Activated naive CD4-positive, alpha-beta T cell treated with anti-CD3 and anti-CD28 coated beads, Interleukin-2, amount 50 U/mL, for 72 hours (primary cell): Measurements from ENCODE around the gene CCDC85A. TPM values are rescaled to one million over a fixed set of nuclear protein-coding genes. Genes with fewer than 3 reads are reported as not detected.
"Not testable (repeated sequence)": the region's sequence is repeated elsewhere in the genome, so short reads cannot be mapped to it uniquely, and the experiment has no call there.

Experiments used
- ATAC-seq, 2 donors: fragments of 150-1000 bp; cut with Tn5 transposase; 2 replicates each; pipeline ENCODE4 v1.10.0; 2021; ENCODE audit warnings: mild to moderate bottlenecking in 2 of 2, moderate library complexity in 2 of 2
- DNase-seq, 2 donors: peaks; one replicate each; pipeline ENCODE4 v3.0.0; 2021 to 2022; ENCODE audit warnings: low spot score in 2 of 2
- H3K27ac Mint-ChIP-seq, 2 donors: one replicate each; pipeline ENCODE4 v1.8.0; 2022; ENCODE audit warnings: mild to moderate bottlenecking in 2 of 2, mixed read lengths in 2 of 2
- H3K36me3 Mint-ChIP-seq, 2 donors: one replicate each; pipeline ENCODE4 v1.8.0; 2022; ENCODE audit warnings: mixed read lengths in 2 of 2
- H3K9me3 Mint-ChIP-seq, 2 donors: one replicate each; pipeline ENCODE4 v1.8.0; 2022; ENCODE audit warnings: mixed read lengths in 2 of 2
- total RNA-seq, 2 donors: library from RNA; stranded (reverse); gene quantifications; one replicate each; pipeline ENCODE4 v1.2.3, GENCODE V29; 2022

Gene CCDC85A
- not detected for total RNA-seq

DNA sequence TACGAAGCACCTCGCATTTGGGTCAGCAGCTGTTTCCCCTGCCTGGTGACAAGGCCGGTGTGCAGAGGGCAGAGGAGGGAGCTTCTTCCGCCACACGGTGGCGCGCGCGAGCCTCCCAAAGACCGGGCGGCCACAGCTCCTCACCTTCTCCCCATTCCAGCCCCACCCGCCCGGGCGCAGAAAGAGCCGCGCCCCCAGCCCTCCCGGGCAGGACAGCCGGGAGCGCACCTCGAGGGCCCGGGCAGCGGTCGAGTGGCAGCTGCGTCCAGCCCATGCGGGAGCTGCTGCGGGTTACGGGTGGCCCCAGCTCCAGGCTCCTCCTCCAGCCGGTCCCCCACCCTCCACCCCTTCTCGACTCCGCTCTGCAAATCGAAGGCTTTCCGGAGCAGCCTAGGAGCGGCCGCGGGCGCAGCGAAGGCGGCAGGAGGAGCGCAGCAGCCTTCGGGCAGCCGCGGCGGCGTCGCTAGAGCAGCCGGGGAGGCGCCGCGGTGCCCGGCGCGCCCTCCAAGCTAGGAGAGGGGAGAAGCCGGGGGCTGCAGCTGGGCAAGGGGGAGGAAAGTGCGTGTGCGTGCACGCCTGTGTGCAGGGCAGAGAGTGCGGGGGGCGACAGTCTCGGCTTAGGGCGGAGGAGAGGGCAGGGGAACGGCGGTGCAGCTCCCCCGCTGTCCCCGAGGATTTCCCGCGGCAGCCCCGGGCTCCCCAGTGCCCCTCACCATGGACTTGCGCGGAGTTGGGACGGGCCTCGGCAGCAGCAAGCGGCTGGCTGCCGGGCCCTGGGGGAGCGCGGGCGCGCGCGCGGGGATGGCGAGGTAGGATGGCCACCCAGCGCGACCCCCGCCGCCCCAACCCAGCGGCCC lies at the start of gene CCDC85A:
Gene CCDC85A (plus strand): TSS at position 348 of the 857 bp plus-strand sequence. CDS start 635 bp downstream, outside the sequence.
- peak; percentile 77 to 94 for ATAC-seq
- no peaks in the 10 kb centered on the region for H3K9me3 Mint-ChIP-seq
- H3K36me3 Mint-ChIP-seq, result peaks cover 0 to 6% of the 10 kb centered on the region in 2 donors
- DNase-seq, result peak; percentile 62 to 78
- no peak within 1 kb of the TSS for H3K27ac Mint-ChIP-seq

DNA sequence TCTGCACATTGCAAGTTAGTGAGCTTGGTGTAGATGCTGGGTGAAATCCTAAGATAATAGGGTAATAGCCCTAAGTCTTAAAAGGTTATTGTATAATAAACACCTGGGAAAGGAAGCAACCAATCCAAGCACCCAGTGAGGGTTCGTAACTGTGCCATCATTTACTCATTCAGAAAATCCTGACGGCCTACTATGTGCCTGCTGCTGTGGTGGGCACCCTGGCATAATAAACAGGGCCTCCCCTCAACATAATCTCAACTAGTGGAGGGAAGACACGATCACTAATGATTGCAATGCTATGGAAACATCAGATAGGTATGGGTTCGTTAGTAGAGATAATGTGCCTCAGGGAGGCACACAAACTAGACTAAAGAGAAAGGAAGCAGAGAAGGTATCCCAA lies 48.9 kb upstream of the CCDC85A start:
- H3K27ac Mint-ChIP-seq, result no peak overlapping the region
- no peaks in the 10 kb centered on the region for H3K9me3 Mint-ChIP-seq
- H3K36me3 Mint-ChIP-seq, result no peaks in the 10 kb centered on the region
- DNase-seq (no peak), ATAC-seq (no peak)

DNA sequence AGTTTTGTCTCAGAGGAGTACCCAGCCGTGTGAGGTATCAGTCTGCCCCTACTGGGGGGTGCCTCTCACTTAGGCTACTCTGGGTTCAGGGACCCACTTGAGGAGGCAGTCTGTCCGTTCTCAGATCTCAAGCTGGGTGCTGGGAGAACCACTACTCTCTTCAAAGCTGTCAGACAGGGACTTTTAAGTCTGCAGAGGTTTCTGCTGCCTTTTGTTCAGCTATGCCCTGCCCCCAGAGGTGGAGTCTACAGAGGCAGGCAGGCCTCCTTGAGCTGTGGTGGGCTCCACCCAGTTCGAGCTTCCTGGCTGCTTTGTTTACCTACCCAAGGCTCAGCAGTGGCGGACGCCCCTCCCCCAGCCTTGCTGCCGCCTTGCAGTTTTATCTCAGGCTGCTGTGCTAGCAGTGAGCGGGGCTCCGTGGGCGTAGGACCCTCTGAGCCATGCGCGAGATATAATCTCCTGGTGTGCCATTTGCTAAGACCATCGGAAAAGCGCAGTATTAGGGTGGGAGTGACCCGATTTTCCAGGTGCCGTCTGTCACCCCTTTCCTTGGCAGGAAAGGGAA lies 41.2 kb upstream of the CCDC85A start:
- DNase-seq, ATAC-seq, H3K27ac Mint-ChIP-seq, H3K9me3 Mint-ChIP-seq, H3K36me3 Mint-ChIP-seq: not testable (repeated sequence)

DNA sequence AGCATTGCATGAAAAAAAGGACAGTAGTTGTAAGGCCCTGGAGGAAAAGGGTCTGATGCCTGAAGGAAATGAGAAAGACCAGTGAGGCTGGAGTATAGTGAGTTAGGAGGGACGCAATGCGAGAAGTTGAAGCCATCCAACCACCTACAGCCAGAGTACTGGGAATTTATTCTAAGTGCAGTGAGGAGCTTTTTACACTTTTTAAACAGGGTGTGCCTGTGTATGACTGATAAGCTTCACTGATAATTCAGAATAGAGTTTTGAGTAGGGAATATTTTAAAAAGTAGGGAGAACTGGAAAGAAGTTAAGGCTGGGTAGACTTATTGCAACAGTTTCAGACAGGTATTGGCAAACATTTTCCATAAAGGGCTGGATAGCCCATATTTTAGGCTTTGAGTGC lies 35.9 kb upstream of the CCDC85A start:
- DNase-seq, result no peak
- no peak for ATAC-seq
- Mint-ChIP-seq H3K27ac (no peak overlapping the region), H3K9me3 (peaks cover 0 to 8% of the 10 kb centered on the region in 2 donors), H3K36me3 (no peaks in the 10 kb centered on the region)

DNA sequence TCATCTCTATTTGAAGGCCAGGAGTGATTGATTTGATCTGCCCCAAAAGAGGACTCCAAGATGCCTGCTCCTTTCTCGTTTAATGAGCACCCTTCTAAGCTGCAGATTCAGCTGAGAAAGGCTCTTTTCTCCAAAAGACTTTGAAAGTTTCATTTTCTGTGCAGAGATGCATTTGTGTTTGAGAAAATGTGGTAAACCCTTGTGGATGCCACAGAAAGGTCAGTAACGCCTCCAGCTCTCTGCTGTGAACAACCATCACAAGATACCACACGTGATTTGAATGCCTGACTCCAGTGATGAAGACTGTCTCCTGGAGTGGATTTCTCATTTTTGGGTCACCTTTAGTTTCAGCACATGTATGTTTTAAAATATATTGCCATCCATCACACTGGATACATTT lies 35.0 kb upstream of the CCDC85A start:
- no peak overlapping the region for H3K27ac Mint-ChIP-seq
- ATAC-seq (no peak), DNase-seq (no peak)
- H3K36me3 Mint-ChIP-seq, result no peaks in the 10 kb centered on the region
- H3K9me3 Mint-ChIP-seq, result peaks cover 0 to under 1% of the 10 kb centered on the region in 2 donors

DNA sequence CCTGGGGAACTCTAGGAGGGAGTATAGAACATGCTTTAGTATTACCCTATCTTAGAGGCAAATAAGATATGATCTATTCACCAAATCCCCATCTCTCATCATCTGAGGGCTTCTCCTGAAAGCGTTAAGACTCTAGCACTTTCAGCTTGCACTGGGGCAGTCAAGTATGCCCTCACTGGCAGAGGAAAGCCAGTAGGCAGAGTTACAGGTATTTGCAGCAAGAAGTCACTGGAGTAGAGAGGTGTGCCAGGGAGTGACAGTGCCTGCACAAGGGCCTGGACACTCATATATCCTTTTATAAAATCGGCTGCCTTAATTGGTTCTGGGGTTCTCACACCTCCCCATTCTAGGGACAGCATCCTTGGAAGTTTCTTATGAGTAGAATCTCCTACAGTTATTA lies 31.9 kb upstream of the CCDC85A start:
- Mint-ChIP-seq H3K9me3 (no peaks in the 10 kb centered on the region), H3K27ac (no peak overlapping the region), H3K36me3 (no peaks in the 10 kb centered on the region)
- DNase-seq (no peak), ATAC-seq (no peak)

DNA sequence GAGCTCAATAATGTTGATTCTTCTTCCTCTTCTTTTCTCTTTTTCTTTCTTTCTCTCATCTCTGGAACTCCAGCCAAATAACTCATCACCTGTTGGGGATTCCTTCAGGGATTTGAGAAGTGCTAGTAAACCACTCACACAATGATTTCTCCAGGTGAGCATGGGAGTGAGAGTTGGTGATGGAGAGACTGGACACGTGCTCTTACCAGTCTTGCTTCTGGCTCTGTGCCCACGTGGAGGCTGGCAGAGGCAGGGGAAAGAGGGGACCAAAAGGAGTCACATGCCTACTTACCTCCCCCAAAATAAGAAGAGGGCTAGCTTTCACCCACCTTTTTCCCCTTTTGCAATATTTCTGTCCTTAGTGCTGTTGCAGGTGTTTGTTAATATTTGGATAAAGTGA lies 28.6 kb upstream of the CCDC85A start:
- H3K36me3 Mint-ChIP-seq, result no peaks in the 10 kb centered on the region
- DNase-seq (no peak), ATAC-seq (no peak)
- H3K9me3 Mint-ChIP-seq, result no peaks in the 10 kb centered on the region
- H3K27ac Mint-ChIP-seq, result no peak overlapping the region

DNA sequence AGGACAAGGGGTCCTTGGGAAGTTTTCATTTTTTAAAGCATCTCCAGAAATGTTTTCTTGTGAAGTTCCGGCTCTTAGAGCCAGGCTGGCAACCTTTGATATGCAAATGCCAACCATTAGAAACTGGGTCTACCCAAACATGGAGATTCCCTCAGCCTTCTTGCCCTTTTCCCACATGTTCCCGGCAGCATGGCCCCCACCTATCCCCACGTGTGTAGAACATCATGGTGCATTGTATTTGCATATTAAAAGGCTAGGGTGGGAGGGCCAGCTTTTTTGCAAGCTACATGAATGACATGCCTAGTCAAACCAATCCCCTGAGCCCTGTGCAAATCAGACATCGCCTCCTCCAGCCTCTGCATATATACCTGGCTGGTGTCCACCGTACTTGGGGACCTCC lies 23.9 kb upstream of the CCDC85A start:
- not testable (repeated sequence) for H3K27ac Mint-ChIP-seq, DNase-seq, ATAC-seq, H3K9me3 Mint-ChIP-seq, H3K36me3 Mint-ChIP-seq

DNA sequence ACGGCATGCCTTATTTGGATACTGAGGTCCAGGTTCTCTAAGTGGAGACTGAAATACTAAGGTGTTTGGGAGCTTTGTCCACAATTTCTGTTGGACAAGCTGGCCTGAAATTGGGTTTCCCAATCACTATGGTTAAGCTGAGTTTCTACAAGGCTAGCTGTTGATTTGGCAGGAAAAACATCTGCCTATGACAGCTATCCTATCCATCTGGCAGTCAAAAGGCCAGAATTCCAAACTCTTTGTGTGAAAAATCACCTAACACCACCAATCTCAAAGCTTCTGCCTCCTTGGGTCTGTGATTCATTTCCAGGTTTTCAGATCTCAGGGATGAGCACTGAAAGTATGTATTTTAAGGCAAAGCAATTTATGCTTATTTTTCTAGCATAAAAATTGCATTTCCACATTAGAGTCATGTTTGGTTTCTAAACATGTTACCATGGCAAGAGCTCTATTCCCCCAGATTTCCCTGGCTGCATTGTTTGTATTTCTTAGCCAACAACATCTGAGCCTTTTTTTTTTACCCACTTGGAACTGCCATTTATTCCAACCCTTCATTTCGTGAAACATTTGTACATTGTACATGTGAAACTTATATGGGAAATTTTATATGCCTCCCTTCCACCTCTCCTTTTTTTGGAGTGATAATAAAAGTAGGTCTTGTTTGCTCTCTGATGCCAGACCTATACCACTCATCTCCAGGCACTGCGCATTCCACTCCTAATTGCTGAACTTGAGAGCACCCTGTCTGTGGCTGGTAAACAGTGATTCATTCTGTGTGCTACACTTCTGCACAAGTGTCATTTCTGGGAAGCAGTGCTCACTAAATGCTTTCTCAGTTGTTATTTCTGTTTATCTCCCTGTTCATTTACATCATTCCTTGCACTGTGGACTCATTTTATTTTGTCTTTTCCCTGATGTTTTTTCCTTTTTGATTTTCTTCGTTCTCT lies 15.9 kb upstream of the CCDC85A start:
- H3K27ac Mint-ChIP-seq, result no peak overlapping the region
- no peak for DNase-seq
- H3K9me3 Mint-ChIP-seq, result peaks cover 4% of the 10 kb centered on the region in 2 donors
- no peak for ATAC-seq
- H3K36me3 Mint-ChIP-seq, result no peaks in the 10 kb centered on the region

DNA sequence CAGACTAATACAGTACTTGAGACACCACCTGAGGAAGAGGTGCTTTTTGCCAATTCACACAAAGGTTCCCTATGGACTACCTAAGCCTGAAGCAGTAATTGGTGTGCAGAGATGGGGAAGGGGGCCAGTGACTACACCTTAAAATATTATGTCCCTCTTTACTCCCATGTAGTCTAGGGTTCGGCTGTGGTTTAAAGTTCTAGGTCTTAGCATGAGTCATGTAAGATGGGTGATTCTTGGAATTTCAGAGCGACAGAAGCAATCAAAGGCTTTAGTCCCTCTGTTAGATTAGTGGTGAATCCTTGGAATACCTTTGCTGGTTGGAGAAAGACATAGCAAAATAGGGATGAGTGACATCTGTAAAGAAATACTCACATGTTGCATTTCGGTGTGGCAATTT lies 14.3 kb upstream of the CCDC85A start:
- Mint-ChIP-seq H3K36me3 (no peaks in the 10 kb centered on the region), H3K9me3 (peaks cover 4% of the 10 kb centered on the region in 2 donors), H3K27ac (no peak overlapping the region)
- DNase-seq (no peak), ATAC-seq (no peak)

DNA sequence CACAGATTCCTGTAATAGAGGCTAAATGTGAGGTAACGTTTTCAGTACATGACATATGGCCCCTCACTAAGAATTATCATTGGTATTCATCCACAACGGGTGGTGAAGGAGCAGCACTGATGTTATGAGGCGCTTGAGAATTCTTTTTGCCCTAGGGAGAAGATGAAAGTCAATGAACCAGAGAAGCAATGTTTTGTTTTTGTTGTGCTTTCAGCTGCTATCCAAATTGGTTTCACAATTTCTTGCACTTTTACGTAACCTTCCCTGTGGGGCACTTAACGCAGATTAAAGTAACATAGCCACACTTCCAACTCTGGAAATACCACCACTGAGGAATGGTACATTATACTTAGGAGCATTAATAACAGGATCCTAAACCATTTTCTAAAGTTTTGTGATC lies 13.3 kb upstream of the CCDC85A start:
- ATAC-seq, result no peak
- no peak for DNase-seq
- no peak overlapping the region for H3K27ac Mint-ChIP-seq
- peaks cover 4% of the 10 kb centered on the region in 2 donors for H3K9me3 Mint-ChIP-seq
- H3K36me3 Mint-ChIP-seq, result no peaks in the 10 kb centered on the region

DNA sequence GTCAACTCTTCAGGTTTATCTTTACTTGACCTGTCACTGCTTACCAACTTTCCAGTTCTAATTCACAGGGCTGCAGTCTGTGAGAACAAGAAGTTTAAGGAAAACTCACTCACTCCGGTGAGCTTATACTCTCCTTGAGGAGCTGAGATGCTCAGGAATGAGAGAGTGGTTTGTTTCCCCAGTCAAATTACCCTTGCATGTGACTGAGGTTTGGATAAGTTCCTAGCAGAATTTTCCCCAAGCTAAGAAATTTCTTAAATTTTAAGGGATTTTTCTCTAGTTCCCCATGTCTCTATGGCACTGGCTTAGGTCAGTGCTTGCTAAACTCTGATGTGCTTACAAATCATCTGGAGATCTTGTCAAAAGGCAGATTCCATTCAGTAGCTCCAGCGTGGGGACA lies 12.8 kb upstream of the CCDC85A start:
- Mint-ChIP-seq H3K36me3 (no peaks in the 10 kb centered on the region), H3K9me3 (peaks cover 4% of the 10 kb centered on the region in 2 donors), H3K27ac (no peak overlapping the region)
- DNase-seq, result no peak
- ATAC-seq, result no peak

DNA sequence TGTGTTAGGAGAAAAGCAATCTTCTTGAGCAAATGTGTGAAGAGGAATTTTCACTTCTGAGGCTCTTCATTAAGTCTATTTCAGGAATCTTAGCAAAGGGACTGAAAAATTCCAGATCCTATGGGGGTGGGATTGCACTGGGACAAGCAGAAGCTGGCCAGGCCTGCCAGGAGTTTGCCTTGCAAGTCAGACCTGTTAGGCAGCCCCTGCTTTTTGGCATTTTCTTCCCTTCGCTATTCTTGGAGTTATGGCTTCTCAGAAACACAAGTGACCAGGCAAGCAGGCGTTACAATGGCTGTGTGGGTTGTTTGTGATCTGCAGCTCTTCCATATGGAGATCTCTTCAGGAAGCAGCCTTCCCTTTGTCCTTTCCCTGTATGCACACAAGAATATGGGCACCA lies 8.0 kb upstream of the CCDC85A start:
- DNase-seq (no peak), ATAC-seq (no peak)
- H3K27ac Mint-ChIP-seq, result no peak overlapping the region
- peaks cover 0 to 4% of the 10 kb centered on the region in 2 donors for H3K9me3 Mint-ChIP-seq
- H3K36me3 Mint-ChIP-seq, result no peaks in the 10 kb centered on the region

DNA sequence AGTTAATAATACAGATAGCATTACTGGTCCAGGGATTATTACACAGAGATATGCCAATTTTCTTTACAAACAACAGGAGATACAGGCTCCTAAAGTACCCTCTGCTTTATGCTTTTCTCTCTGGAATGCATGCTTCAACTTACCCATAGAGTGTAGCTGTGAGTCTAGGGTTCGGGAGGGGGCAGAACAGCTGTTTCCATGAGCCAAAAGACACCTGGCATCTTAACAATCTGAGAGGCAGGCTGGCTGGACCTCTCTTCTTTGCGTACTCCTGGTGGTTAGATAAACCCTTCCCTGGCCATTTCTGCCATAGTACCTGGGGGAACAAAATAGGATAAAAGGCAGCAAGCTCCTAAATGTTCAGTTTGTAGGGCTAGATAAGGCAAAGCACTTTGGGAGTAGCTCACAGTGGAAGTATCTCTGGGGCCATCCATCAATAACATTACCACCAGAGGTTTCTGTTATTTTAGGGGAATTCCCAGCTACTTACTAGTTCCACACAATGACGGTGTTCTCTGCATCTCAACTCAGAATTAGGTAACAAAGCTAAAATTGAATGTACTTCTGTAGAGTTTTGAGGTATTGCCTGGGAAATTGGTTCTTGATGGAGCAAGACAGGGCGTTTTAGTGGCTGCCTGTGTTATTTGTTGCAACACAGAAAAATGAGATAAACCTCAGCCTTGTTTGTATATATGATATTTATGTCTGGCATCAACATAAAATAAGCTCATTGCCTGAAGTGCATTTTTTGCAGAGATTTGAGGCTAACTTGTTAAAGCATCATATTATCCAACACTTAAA lies 6.2 kb upstream of the CCDC85A start:
- DNase-seq, result no peak
- no peaks in the 10 kb centered on the region for H3K9me3 Mint-ChIP-seq
- H3K36me3 Mint-ChIP-seq, result peaks cover 0 to 3% of the 10 kb centered on the region in 2 donors
- peak in 1 of 2 donors; percentile 53 for ATAC-seq
- no peak overlapping the region for H3K27ac Mint-ChIP-seq

DNA sequence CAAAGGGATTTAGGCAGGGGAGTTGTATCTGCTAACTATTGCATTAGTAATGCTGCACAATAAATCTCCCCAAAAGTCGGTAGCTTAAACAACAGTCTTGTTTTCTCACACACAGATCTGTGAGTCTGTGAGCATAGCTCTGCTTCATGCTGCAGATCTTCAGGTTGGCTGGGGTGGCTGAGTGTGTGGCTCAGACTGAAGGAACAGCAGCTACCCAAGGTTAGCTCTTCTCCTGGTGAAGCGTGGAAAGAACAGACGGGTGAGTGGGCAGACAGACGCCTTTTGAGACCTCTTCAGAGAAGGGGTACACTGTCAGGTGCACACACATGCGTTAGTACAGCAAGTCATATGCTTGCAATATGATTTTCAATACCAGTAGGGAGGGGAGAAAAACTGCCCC lies 3.9 kb upstream of the CCDC85A start:
- Mint-ChIP-seq H3K27ac (no peak overlapping the region), H3K9me3 (no peaks in the 10 kb centered on the region), H3K36me3 (peaks cover 0 to 6% of the 10 kb centered on the region in 2 donors)
- DNase-seq (no peak), ATAC-seq (no peak)

DNA sequence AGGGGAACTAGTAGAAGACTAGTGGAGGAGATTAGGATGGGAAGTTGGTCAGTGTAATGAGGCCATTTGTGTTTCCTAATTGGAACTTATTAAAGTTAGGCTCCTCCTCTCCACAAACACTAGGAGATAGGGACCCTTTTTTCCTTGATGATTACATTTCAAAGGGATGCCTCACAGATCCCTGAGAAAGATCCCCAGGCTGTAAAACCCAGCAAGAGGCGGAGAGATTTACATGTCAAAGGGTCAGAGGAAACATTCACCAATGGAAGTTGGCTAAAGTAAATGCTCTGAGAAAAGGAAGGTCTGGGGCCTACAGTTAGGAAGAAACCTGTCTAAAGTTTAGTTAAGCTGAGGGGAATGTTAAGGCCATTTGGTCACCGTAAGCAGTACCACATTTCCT lies 1.4 kb upstream of the CCDC85A start:
- DNase-seq (no peak), ATAC-seq (no peak)
- H3K9me3 Mint-ChIP-seq, result no peaks in the 10 kb centered on the region
- no peak overlapping the region for H3K27ac Mint-ChIP-seq
- peaks cover 0 to 6% of the 10 kb centered on the region in 2 donors for H3K36me3 Mint-ChIP-seq
